H1 (cell line): ENCODE measurements around the gene RILPL2.

Source experiments
- ATF3 ChIP-seq: IDR thresholded peaks from 2 replicates; pipeline ENCODE4 v1.6.1; 2011; ENCODE audit warnings: low read depth, mild to moderate bottlenecking, low read length; ENCODE audit not compliant: insufficient read depth
- CBX5 ChIP-seq: fragments of 300-800, 300-1000 bp; sonication (generic); IDR thresholded peaks from 2 replicates; pipeline ENCODE4 v1.7.1; 2016; ENCODE audit warnings: antibody characterized with exemption, low read length, low read depth
- CHD2 ChIP-seq: IDR thresholded peaks from 2 replicates; pipeline ENCODE4 v1.6.1; 2012; ENCODE audit warnings: low read length, improper control_type of control experiment
- EP300 ChIP-seq, 2 experiments: IDR thresholded peaks; 1 replicate in 1 of 2; 2 replicates in 1 of 2; pipeline ENCODE4 v1.6.1; 2011 to 2012; ENCODE audit warnings: low read depth in 2 of 2, low read length in 2 of 2, mild to moderate bottlenecking in 2 of 2, borderline replicate concordance in 1 of 2, inconsistent platforms in 1 of 2, moderate library complexity in 1 of 2
- EZH2 ChIP-seq: fragments of 200-600 bp; sonication (generic); IDR thresholded peaks from 2 replicates; pipeline ENCODE4 v1.7.1; 2012; ENCODE audit warnings: low read depth, mild to moderate bottlenecking, moderate library complexity, low read length, inconsistent platforms; ENCODE audit not compliant: severe bottlenecking
- FOSL1 ChIP-seq: IDR thresholded peaks from 2 replicates; pipeline ENCODE4 v1.6.1; 2011; ENCODE audit warnings: mild to moderate bottlenecking, low read depth, low read length, moderate library complexity; ENCODE audit not compliant: insufficient read depth
- KDM1A ChIP-seq: fragments of 200-600, 300-600 bp; sonication (generic); IDR thresholded peaks from 2 replicates; pipeline ENCODE4 v1.7.1; 2016; ENCODE audit warnings: mild to moderate bottlenecking, low read length, borderline replicate concordance
- MAFK ChIP-seq: IDR thresholded peaks from 2 replicates; pipeline ENCODE4 v1.6.1; 2012; ENCODE audit warnings: low read depth, mild to moderate bottlenecking, improper control_type of control experiment, low read length
- POLR2AphosphoS5 ChIP-seq: IDR thresholded peaks from 2 replicates; pipeline ENCODE4 v1.6.1; 2011; ENCODE audit warnings: low read depth, low read length
- TAF7 ChIP-seq: optimal IDR thresholded peaks from 2 replicates; pipeline ENCODE3; 2011; ENCODE audit warnings: low read depth, mild to moderate bottlenecking, inconsistent platforms, low read length, moderate library complexity, borderline replicate concordance
- TF ChIP-seq, protein P1 (sequence below), 3 experiments: IDR thresholded peaks; 1 replicate in 2 of 3; 2 replicates in 1 of 3; pipeline versions ENCODE4 v1.5.1 to v1.6.1; 2011; ENCODE audit warnings: low read length in 3 of 3, mild to moderate bottlenecking in 3 of 3, inconsistent platforms in 2 of 3, low read depth in 1 of 3, moderate library complexity in 1 of 3; ENCODE audit not compliant: insufficient read depth in 1 of 3; ENCODE audit errors: control extremely low read depth in 1 of 3
- TF ChIP-seq, protein P2 (sequence below): IDR thresholded peaks from 2 replicates; pipeline ENCODE4 v1.6.1; 2011; ENCODE audit warnings: low read length, improper control_type of control experiment
- TF ChIP-seq, protein P3 (sequence below): IDR thresholded peaks from 2 replicates; pipeline ENCODE4 v1.6.1; 2012; ENCODE audit warnings: inconsistent platforms

DNA sequence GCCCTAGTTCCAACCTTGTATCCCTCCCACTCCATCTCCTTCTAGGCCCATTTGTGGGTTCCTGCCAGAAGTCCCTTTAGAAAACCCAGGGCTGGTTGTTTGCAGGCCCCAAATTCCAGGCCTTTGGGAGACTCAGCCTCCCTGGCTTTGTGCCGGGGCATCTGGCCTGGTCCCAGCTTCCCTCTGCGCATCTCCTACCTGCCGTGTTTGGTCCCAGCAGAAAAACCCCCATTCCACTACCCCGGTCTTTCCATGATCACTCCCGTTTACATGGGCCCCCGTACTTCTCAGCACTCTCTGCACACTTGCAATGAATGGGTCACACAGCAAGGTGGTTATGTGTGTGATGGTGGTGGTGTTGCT lies 37.2 kb downstream of the RILPL2 start:
- TF ChIP-seq, protein P1, sequence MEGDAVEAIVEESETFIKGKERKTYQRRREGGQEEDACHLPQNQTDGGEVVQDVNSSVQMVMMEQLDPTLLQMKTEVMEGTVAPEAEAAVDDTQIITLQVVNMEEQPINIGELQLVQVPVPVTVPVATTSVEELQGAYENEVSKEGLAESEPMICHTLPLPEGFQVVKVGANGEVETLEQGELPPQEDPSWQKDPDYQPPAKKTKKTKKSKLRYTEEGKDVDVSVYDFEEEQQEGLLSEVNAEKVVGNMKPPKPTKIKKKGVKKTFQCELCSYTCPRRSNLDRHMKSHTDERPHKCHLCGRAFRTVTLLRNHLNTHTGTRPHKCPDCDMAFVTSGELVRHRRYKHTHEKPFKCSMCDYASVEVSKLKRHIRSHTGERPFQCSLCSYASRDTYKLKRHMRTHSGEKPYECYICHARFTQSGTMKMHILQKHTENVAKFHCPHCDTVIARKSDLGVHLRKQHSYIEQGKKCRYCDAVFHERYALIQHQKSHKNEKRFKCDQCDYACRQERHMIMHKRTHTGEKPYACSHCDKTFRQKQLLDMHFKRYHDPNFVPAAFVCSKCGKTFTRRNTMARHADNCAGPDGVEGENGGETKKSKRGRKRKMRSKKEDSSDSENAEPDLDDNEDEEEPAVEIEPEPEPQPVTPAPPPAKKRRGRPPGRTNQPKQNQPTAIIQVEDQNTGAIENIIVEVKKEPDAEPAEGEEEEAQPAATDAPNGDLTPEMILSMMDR (IDR thresholded peaks at IDR 0.05; ENCODE audit: control extremely low read depth in 1 of 3, insufficient read depth in 1 of 3, low read depth in 1 of 3, low read length in 3 of 3) = no peak
- TF ChIP-seq FOSL1 (no peak), ATF3 (no peak), POLR2AphosphoS5 (no peak), MAFK (no peak), KDM1A (no peak), EZH2 (no peak), TAF7 (no peak), EP300 (IDR thresholded peaks at IDR 0.05; ENCODE audit: borderline replicate concordance in 1 of 2, low read depth in 2 of 2, low read length in 2 of 2) (no peak), CHD2 (no peak), CBX5 (no peak)
- TF ChIP-seq, protein P2, sequence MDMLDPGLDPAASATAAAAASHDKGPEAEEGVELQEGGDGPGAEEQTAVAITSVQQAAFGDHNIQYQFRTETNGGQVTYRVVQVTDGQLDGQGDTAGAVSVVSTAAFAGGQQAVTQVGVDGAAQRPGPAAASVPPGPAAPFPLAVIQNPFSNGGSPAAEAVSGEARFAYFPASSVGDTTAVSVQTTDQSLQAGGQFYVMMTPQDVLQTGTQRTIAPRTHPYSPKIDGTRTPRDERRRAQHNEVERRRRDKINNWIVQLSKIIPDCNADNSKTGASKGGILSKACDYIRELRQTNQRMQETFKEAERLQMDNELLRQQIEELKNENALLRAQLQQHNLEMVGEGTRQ = no peak
- TF ChIP-seq, protein P3, sequence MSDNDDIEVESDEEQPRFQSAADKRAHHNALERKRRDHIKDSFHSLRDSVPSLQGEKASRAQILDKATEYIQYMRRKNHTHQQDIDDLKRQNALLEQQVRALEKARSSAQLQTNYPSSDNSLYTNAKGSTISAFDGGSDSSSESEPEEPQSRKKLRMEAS = no peak
